ENCODE results near the gene KCNMA1.

The KCNMA1 gene

DNA sequence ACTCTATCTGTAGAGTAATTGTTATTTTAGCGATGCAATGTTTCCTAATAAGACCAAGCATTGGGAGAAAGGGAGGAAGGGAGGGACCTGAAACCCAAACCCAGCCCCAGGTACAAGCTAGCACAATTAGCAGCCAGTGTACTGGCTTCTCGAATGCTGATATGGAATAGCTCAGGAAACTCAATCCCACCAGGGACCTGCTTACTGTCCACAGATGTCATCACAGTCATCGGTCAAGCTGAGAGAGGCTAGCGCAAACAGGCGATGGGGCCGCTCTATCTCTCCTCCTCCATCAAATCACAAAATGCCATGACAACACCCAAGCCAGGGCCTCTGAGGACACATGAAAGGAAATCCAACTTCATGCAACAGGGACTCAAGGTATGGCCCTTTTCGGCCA, 192.1 kb downstream of the KCNMA1 start:
- no peak for DNase-seq (ENCODE audit: low read depth)

GRCh38 chr10:77444041-77444440, 193.6 kb downstream of the KCNMA1 start:
- no peak for DNase-seq (ENCODE audit: low read depth)

GRCh38 chr10:77442699-77443189, 194.9 kb downstream of the KCNMA1 start:
- DNase-seq (ENCODE audit: low read depth): no peak

GRCh38 chr10:77441353-77442166, 196.0 kb downstream of the KCNMA1 start:
- no peak for DNase-seq (ENCODE audit: low read depth)

GRCh38 chr10:77436257-77436975, 201.2 kb downstream of the KCNMA1 start:
- DNase-seq (ENCODE audit: low read depth): no peak

- no peak for DNase-seq (ENCODE audit: low read depth)
Observed at GRCh38 chr10:77433546-77433945, 204.1 kb downstream of the KCNMA1 start.

DNA sequence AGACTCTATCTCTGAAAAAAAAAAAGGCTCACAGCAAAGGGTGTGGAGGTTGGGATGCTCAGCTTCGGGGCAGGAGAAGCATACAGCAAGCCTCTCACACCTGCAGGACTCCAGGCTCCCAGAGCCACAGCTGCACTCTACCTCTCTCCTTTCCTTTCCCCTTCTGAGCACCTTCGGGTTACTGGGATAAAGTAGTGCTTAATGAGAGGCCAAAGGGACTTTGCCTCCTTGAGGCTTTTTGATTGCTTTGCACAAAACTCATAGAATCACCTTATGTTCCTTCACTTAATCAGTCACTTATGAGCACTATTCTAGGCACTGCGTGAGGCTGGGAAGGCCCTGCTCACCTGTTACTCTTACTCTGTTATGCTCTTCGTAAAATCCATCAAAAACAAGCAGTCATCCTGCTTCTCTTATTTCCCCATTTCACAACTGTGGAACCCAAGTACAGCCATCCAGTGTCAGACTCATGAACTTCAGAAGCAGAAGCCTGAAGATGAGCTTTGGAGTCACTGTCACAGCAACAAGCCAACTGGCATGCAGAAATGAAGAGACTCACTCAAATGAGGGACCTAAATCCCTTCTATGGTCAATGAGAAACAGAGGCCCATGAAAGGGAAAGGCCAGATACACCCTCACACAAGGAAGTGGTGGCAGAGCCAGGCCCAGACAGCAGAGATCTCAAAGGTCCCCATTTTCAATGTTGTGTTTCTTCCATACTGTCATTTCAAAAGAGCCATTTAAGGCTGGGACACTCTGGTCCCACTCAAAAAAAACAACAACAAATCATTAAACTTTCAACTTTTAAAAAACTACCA, 205.4 kb downstream of the KCNMA1 start:
- no peak for DNase-seq (ENCODE audit: low read depth)

DNA sequence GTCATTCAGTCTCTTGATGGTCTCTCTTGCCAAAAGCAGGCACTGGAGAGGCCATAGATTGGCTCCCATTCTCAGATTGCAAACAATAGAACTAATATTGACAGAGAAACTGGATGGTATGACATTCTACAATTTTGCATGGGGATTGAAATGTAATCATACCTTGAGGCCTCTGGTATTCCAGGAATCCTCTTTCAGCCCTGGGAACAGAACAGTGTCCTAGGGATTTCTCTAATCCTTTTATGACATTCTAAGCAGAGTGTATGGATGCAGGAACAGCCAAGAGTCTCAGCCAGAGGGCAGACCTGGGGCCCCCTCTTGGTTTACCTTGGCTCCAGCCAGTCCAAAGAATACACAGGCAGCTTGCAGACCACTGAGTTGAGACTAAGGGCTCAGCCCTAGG, 206.4 kb downstream of the KCNMA1 start:
- DNase-seq (ENCODE audit: low read depth): no peak

GRCh38 chr10:77430530-77430929, 207.1 kb downstream of the KCNMA1 start:
- no peak for DNase-seq (ENCODE audit: low read depth)

GRCh38 chr10:77428691-77429395, 208.8 kb downstream of the KCNMA1 start:
- peak; percentile 69 for DNase-seq (ENCODE audit: low read depth)

DNA sequence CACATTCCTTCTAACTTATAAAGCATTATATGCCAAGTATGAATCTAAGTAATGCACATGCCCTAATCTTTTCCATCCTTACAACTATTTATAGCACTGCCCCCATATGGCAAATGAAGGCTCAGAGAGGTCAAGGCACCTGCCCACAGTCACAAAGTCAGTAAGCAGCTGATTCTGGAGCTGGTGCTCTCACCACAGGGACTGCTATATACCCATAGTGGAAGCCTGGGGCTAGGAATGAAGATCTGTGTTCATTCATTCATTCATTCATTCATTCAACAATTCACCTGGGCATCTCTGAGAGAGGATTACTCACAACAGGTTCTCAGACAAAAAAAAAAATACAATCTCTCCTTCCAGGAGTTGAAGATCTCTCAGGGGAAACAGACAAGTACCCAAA, 213.4 kb downstream of the KCNMA1 start:
- no peak for DNase-seq (ENCODE audit: low read depth)

- DNase-seq (ENCODE audit: low read depth): no peak
Observed at GRCh38 chr10:77422491-77423338, 214.9 kb downstream of the KCNMA1 start.

- no peak for DNase-seq (ENCODE audit: low read depth)
Observed at GRCh38 chr10:77421591-77421990, 216.0 kb downstream of the KCNMA1 start.

DNA sequence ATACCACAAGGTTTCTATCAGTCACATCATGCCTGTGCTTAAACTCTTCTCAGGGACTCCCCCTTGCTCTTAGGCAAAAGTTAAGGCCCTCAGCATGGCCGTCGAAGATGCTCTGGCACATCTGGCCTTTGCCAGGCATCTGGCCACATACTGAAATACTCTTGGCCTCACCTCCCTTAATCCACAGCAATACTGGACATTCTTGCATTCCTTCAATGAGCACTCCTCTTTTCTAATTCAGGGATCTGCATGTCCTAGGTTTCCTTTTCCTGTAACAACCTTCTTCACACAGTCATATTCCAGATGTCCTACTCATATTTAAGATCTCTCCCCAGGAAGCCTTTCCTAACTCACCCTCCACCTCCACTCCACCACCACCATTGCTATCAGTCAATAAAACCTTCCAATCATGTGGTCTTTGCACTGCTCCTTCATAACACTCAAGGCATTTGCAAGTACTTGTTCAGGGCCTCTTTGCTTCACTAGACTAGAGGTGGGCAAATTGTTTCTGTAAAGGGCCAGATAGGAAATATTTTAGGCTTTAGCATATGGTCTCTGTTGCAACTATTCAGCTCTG, 216.6 kb downstream of the KCNMA1 start:
- DNase-seq (ENCODE audit: low read depth): no peak

DNA sequence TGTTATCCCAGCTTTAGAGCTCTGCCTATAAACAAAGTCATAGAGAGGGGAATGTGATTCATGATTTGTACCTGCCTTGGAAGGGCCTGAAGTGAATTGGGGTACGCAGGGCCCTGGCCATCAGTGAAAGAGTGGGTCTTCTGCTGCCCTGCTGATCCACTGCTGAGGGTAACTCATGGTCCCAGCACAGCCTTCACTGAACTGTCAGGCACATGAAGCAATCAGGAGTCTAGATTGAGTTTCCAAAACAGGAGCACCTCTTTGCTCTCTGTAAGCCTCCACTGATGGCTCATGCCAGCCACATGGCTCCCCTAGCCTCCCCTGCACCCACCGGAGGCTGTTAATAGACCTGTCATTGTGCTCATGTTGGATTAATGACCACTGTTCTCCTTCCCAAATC, 217.6 kb downstream of the KCNMA1 start:
- DNase-seq (ENCODE audit: low read depth): no peak

GRCh38 chr10:77419056-77419455, 218.6 kb downstream of the KCNMA1 start:
- DNase-seq (ENCODE audit: low read depth): no peak

DNA sequence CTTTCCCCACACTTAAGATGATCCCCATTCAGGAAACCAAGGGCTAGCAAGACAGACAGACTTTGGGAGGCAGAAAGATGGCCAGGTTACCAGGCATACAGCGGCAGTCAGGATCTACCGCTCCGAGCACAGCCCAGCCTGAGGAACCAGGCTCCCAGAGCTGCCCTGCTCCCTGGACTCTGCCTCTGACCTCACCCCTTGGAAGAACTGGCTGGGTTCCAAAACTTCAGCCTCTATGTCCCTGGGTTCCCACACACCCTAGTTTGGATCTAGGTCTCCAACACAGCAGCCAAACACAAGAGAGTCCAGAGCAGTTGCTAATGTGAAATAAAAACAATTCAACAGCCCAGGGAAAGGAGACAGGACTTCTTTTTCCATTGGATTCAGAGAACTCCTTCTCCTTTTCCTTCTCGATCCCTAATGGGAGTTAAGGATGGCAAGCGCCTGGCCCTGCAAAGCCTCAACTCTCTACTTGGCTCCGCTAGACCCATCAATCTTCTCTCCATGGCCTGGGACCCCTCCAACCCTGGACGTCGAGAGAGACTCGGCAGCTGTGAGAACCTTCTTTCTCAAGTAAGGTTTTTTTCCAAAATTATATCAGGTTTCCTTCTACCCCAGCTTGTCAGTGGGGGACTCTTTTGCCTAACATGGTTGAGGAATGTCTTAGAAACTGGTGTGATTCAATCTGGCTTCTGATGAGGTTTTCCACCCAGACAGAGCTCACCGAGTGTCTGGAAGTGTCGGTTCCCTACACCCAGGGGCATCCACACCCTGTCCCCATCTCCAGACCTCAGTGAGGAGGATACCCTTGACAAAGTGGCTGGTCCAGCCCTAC, 219.6 kb downstream of the KCNMA1 start:
- peak; percentile 19 for DNase-seq (ENCODE audit: low read depth)

- no peak for DNase-seq (ENCODE audit: low read depth)
Observed at GRCh38 chr10:77417359-77417758, 220.2 kb downstream of the KCNMA1 start.

DNA sequence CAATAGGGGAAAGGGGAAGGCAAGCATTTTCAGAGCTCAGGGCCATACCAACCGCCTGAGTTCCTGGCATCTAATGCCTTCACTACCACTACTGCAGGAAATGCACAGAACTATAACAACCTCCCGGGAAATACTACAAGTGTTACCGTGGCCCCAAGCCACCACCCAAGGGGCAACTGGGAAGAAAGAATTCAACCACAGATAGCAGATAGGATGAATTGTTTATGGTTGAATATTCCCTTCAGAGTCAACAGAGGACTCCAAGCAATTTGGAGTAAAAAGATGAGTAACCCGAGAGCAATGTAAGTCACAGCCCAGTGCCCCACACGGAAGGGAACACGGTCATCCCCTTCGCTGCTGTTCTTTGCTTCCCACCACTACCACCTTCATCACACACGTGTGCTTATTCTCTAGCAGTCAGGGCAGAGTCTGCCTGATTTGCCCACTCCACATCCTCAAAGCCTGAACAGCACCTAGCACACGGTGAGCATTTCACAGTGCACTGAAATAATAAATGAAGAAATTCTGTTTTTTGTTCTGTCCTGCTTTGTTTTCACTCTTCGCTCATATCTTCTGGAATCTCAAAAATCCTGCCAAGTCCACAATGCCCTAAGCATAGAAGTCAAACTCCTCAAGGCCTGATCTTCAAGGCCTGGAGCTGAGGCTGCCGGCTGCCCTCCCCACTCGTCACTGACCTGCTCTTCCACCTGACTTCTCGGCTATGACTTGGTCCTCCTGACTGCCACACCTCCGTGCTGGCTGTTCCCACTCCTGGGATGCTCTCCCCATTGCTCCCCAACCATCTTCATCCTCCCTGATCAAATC, 221.1 kb downstream of the KCNMA1 start:
- DNase-seq (ENCODE audit: low read depth): peak; percentile 60
